Stomach (tissue), 4 donors: Measurements from ENCODE around the gene GNG7.

Experiments used
- POLR2A ChIP-seq, 4 donors: fragments of 450-650 bp; IDR thresholded peaks; one replicate each; pipeline ENCODE4 v1.6.1; 2016; ENCODE audit warnings: antibody characterized with exemption in 4 of 4, control low read depth in 2 of 4, mild to moderate bottlenecking in 1 of 4, moderate library complexity in 1 of 4
- POLR2AphosphoS5 ChIP-seq, 3 donors: sonication (generic); formaldehyde crosslinking; IDR thresholded peaks; one replicate each; pipeline ENCODE4 v1.6.1; 2016; ENCODE audit warnings: antibody characterized with exemption in 3 of 3
- TF ChIP-seq, protein P1 (sequence below), 7 experiments: fragments of 450-650 bp in 4 of 7; fragments of 200-600 bp in 3 of 7; sonication (generic) in 3 of 7; IDR thresholded peaks; one replicate each; pipeline ENCODE4 v1.5.1; 2016 to 2019; ENCODE audit warnings: antibody characterized with exemption in 7 of 7, control low read depth in 2 of 7, mild to moderate bottlenecking in 1 of 7

DNA sequence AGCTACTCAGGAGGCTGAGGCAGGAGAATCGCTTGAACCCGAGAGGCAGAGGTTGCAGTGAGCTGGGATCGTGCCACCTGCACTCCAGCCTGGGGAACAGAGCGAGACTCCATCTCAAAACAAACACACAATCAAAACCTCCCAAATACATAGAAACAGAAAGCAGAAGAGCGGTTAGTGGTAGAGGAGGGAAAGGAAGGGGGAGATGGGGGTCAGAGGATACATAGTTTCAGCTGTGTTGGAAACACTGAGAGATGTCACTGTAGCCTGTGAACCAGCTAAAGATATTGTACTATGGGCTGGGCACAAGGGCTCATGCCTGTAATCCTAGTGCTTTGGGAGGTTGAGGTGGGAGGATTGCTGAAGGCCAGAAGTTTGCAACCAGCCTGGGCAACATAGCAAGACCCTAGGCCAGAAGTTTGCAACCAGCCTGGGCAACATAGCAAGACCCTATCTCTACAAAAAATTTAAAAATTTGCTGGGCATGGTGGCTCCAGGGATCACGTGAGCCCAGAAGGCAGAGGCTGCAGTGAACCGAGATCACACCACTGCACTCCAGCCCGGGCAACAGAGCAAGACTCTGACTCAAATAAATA is 49.9 kb downstream of the GNG7 start:
- TF ChIP-seq POLR2A (IDR thresholded peaks at IDR 0.05) (no peak), POLR2AphosphoS5 (IDR thresholded peaks at IDR 0.05) (no peak)
- TF ChIP-seq, protein P1, sequence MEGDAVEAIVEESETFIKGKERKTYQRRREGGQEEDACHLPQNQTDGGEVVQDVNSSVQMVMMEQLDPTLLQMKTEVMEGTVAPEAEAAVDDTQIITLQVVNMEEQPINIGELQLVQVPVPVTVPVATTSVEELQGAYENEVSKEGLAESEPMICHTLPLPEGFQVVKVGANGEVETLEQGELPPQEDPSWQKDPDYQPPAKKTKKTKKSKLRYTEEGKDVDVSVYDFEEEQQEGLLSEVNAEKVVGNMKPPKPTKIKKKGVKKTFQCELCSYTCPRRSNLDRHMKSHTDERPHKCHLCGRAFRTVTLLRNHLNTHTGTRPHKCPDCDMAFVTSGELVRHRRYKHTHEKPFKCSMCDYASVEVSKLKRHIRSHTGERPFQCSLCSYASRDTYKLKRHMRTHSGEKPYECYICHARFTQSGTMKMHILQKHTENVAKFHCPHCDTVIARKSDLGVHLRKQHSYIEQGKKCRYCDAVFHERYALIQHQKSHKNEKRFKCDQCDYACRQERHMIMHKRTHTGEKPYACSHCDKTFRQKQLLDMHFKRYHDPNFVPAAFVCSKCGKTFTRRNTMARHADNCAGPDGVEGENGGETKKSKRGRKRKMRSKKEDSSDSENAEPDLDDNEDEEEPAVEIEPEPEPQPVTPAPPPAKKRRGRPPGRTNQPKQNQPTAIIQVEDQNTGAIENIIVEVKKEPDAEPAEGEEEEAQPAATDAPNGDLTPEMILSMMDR (IDR thresholded peaks at IDR 0.05), result no peak
